ENCODE results near the gene MAML1.

The MAML1 gene

GRCh38 chr5:179804555-179804947, 71.9 kb downstream of the MAML1 start:
- DNase-seq (ENCODE audit: low read depth in 2 of 2), result no peak

GRCh38 chr5:179805070-179805528, 72.5 kb downstream of the MAML1 start:
- DNase-seq (ENCODE audit: low read depth in 2 of 2), result no peak

GRCh38 chr5:179805529-179806249, 73.1 kb downstream of the MAML1 start:
- DNase-seq (ENCODE audit: low read depth in 2 of 2), result no peak

GRCh38 chr5:179806250-179807048, 73.8 kb downstream of the MAML1 start, which contains the start of gene MGAT4B:
MGAT4B (minus strand) TSS chr5:179806866; CDS start chr5:179806583, 283 bp downstream.
- DNase-seq (ENCODE audit: low read depth in 2 of 2), result peak in 1 of 2 donors; percentile 49

- DNase-seq (ENCODE audit: low read depth in 2 of 2), result no peak
Observed at GRCh38 chr5:179812135-179812825, 79.7 kb downstream of the MAML1 start.

- DNase-seq (ENCODE audit: low read depth in 2 of 2), result no peak
Observed at GRCh38 chr5:179812997-179813607, 80.5 kb downstream of the MAML1 start.

GRCh38 chr5:179814090-179814489, 81.5 kb downstream of the MAML1 start:
- DNase-seq (ENCODE audit: low read depth in 2 of 2), result no peak

- DNase-seq (ENCODE audit: low read depth in 2 of 2), result no peak
Observed at GRCh38 chr5:179815491-179816249, 83.0 kb downstream of the MAML1 start.

GRCh38 chr5:179816401-179816795, 83.8 kb downstream of the MAML1 start:
- no peak for DNase-seq (ENCODE audit: low read depth in 2 of 2)

- DNase-seq (ENCODE audit: low read depth in 2 of 2), result no peak
Observed at GRCh38 chr5:179816796-179817469, 84.3 kb downstream of the MAML1 start.

GRCh38 chr5:179817470-179817840, 84.8 kb downstream of the MAML1 start:
- DNase-seq (ENCODE audit: low read depth in 2 of 2), result no peak

- DNase-seq (ENCODE audit: low read depth in 2 of 2), result no peak
Observed at GRCh38 chr5:179817890-179818745, 85.5 kb downstream of the MAML1 start.

GRCh38 chr5:179818746-179819295, 86.2 kb downstream of the MAML1 start:
- peak; percentile 81 to 89 for DNase-seq (ENCODE audit: low read depth in 2 of 2)

GRCh38 chr5:179819296-179820126, 86.9 kb downstream of the MAML1 start:
- no peak for DNase-seq (ENCODE audit: low read depth in 2 of 2)

- no peak for DNase-seq (ENCODE audit: low read depth in 2 of 2)
Observed at GRCh38 chr5:179820127-179820482, 87.5 kb downstream of the MAML1 start.

GRCh38 chr5:179820483-179821297, 88.1 kb downstream of the MAML1 start, which contains the start of gene SQSTM1:
SQSTM1 (plus strand) TSS chr5:179820905; CDS start chr5:179820937, 32 bp downstream.
- peak; percentile 68 to 74 for DNase-seq (ENCODE audit: low read depth in 2 of 2)

GRCh38 chr5:179821298-179822058, 88.9 kb downstream of the MAML1 start:
- DNase-seq (ENCODE audit: low read depth in 2 of 2), result peak; percentile 75 to 78

All from stimulated activated CD8-positive, alpha-beta memory T cell treated with anti-CD3 and anti-CD28 coated beads, Interleukin-15, amount 100 ng/mL, for 48 hours (primary cell).